Measurements from ENCODE around the gene CACNA2D3.

- no peak for TF ChIP-seq CTCF (IDR thresholded peaks at IDR 0.05; ENCODE audit: insufficient read depth, low read length, poor library complexity, severe bottlenecking)
- TF ChIP-seq EZH2phosphoT487 (conservative IDR thresholded peaks at IDR 0.05; ENCODE audit: low read length): no peak
Measured at GRCh38 chr3:54313418-54313817, 191.1 kb downstream of the CACNA2D3 start.

Data from SU-DHL-6 (cell line).